GM21723 (cell line): ENCODE measurements around the gene HS3ST3A1.

ENCODE experiments used
- ATAC-seq: cut with Tn5 transposase; IDR thresholded peaks from one replicate; pipeline ENCODE4 v1.9.1; 2021; ENCODE audit warnings: mild to moderate bottlenecking, moderate library complexity; ENCODE audit not compliant: unreplicated experiment

The HS3ST3A1 gene

DNA sequence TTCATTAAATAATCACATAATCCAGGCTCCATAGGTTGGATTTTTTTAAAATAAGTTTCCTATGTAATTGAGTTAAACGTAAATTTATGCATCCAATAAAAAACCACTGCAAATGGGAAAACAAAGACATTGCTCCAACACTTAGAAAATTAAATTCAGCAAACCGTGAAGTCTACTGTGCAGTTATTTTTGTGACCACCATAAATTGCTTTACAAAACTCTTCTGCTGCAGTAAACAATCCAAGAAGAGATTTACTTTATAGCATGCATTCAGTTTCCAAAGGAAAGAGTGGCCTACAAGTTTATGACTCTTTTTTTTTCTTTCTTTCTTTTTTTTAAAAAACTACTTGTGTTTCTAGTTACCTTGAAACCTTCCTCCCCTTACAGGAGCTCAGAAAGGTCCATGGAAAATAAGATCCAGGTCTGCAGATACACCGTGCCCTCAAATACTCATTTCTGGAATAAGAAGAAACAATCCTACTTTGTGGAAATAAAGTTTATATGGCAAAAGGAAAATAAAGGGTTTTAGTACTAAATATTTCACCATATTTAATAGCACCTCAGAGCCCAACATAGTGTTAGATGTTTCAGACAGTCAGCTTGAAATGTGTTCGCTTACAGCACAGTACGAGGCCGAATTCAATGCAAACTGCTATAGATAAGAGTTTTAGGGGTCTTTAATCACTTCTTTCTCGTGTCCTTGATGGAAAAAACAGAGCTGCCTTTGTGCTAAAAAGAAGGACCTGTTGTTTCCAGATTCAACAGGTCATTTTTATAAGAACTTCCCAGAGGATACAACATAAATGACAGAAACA, 3.2 kb downstream of the HS3ST3A1 start:
- ATAC-seq: no peak

GRCh38 chr17:13597723-13598347, 3.9 kb downstream of the HS3ST3A1 start:
- no peak for ATAC-seq

DNA sequence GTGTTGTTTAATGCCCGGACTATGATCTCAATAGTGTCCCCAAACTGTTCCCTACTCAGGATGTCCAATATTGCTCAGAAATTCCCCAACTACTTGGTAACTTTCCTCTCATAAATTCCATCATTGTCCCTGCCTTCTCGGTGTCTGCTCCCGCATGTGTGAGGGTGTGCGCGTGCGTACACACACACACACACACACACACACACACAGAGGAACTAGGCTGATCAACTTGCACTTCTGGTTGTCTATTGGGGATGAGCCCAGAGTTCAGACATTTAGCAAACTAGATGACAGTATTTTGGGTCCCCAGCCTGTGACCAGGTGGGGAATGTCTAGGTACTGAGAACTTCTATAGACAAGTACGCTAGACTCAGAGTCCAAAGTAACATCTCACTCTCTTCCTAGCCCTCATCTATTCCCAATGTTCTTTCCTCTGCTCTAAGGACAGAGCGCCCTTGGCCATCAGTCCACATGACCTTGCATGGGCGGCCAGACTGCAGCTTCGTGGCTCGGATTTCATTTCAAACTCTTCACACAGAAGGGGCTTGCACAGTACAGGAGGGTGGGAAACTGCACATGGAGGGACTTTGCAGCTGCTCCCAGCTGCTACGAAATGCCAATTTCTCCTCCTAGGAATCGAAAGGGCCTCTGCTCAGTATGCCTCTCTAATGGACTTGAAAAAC, 5.3 kb downstream of the HS3ST3A1 start:
- ATAC-seq: no peak

DNA sequence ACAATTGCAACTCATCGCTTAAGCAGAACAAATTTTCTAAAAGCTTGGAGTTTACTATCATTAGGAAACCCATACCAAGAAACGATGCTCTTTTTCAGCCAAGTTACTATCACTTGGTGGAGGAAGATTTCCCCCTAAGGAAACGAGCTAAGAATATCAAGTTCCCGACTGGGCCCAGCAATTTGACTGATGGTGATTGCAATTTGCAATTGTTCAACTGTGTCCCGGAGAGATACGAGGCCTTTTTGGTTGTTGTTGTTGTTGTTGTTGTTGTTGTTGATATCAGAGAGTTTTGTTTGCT, 6.2 kb downstream of the HS3ST3A1 start:
- no peak for ATAC-seq

GRCh38 chr17:13594762-13595598, 6.7 kb downstream of the HS3ST3A1 start:
- ATAC-seq: no peak

- ATAC-seq: no peak
Measured at GRCh38 chr17:13594310-13594709, 7.4 kb downstream of the HS3ST3A1 start.

DNA sequence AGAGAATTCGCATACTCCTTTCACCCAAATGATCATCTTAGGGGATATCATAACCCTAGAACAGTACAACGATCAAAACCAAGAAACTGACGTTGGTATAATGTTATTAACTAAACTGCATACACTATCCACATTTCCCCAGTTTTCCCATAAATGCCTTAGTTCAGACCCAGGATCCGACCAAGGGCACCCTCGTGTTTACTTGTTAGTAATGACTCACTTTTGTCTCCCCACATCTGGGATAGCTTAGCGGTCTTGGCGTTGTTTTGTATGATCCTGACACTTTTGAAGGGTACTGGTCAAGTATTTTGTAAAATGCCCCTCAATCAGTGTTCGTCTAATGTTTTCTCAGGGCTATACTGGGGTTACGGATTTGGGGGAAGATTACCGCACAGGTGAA, 8.0 kb downstream of the HS3ST3A1 start:
- no peak for ATAC-seq

DNA sequence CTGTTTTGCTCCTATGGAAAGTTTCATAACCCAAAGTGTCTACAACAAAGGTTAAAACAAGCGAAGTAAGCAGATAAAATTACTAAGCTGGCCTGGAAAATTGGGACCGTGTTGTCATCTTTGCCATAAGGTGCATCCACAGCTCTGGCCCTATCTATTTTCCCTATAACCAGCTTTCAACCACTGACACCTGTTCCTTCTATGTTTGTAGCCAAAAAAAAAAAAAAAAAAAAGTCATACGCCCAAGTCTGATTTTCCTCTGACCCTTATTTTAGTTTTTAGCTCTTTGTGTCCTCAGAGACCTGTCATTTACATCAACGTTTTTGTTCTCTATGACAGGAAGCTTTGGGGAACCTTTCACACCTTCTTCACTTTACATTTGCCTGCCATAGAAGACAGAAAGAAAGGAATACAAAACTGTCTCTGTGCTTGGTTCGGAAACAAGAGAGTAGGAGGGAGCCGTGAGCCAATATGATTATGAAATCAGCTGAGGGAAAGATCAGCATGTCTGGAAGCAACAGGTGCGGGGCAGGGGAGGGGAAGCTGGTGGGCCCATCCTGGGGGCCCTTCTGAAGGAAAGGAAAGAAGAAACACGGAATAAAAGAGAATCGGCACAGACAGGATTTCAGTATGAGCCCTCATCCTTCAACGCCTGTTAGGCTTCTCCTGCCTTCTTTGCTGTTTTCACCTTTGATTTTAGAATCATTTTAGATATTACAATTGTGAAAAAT, 8.5 kb downstream of the HS3ST3A1 start:
- ATAC-seq: no peak

DNA sequence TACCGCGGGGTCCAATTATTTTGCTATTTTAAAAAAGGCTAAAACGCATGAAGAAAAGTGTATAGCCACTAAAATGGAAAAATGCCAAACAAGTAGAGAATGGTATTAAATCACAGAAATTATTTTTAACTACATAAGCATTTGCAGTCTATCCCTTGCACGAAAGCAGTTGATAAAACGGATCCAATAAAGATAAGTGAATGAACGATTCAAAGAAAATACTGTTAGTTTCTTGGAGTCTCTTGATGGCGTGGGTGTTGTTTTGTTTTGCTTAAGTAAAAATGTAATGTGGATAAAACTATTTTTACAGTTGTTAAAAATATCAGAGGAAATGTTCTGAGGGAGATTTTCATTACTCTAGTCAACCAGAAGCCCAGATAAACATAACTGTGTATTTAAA, 9.3 kb downstream of the HS3ST3A1 start:
- no peak for ATAC-seq

DNA sequence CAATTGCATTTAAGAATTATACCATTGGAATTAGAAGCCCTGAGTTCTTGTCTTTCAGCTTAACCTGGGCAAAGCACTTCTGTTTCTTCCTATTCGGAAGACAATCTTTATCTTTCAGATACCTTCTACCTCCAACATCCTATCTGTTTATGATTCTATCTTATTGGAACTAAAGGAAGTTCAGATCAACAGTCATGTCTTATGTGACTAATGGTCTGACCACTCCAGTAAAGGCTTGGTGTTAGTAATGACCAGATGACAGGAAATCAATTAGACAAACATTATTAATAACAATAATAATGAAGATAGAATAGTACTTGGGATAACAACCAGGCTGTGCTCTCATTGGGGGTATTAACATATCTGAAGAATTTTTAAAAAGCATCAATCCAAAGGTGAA, 11.3 kb downstream of the HS3ST3A1 start:
- ATAC-seq: no peak

DNA sequence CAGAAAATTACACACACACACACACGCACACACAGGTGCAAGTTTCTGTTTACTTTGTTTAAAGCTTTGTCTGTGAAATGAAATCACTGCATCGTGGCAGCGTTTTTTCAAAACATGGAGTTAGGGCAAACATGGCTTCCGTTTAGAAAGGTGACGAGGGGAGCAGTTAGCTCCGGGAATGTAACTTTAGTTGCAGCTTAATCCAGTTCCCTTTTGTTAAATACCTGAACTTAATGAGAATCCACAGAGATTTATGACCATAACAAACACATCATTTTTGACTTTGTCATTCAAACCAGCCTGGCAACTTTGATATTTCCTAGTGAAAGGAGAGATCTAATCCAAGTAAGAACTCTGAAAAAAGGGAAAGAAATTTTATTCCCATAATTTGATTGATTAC, 12.1 kb downstream of the HS3ST3A1 start:
- no peak for ATAC-seq

GRCh38 chr17:13587487-13588338, 14.0 kb downstream of the HS3ST3A1 start:
- no peak for ATAC-seq

- ATAC-seq: no peak
Measured at GRCh38 chr17:13584701-13585080, 17.0 kb downstream of the HS3ST3A1 start.

DNA sequence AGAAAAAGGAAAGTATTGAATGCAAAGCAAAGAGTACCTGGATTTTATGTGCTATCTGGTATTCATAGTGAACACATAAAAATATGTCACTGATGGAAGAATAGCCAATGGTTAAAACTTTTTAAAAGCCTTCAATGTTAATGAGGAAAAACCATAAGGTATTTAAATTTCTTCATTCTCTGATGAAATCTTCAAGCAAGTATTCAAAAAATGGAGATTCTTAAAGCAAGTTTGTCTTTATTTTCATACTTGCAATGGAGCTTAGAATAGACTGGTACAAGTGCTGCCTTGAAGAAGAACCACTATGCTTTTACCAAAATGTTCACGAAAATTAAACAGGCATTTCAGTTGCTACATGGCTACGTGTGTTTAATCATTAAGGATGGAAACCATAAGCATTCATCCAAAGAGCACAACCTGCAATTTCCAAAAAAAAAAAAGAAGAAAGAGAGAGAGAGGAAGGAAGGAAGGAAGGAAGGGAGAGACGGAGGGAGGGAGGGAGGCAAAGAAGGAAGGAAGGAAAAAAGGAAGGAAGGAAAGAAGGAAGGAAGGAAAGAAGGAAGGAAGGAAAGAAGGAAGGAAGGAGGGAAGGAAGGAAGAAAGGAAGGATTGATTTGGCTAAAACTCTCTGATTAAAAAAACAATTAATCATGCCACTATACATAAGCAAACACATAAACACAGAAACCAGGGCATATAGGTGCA, 17.6 kb downstream of the HS3ST3A1 start:
- no peak for ATAC-seq

GRCh38 chr17:13582776-13583547, 18.8 kb downstream of the HS3ST3A1 start:
- no peak for ATAC-seq

DNA sequence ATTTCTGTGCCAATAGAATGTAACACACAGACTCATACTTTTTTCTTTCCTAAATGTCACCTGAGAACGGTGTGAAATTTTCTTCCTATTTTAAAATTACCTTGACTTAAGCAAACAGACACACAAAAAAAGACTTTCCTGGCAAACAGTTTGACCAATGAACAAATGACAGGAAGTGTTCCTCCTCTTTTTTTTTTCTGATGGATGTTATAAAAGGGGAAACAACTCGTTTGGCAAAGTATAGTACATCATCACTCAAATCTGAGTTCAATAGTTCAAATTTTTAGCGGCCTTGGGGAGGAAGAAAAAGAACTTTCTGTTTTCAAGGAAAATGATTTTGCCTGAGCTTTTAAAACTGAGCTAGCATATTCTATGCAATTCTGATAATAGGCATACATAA, 19.8 kb downstream of the HS3ST3A1 start:
- ATAC-seq: no peak

DNA sequence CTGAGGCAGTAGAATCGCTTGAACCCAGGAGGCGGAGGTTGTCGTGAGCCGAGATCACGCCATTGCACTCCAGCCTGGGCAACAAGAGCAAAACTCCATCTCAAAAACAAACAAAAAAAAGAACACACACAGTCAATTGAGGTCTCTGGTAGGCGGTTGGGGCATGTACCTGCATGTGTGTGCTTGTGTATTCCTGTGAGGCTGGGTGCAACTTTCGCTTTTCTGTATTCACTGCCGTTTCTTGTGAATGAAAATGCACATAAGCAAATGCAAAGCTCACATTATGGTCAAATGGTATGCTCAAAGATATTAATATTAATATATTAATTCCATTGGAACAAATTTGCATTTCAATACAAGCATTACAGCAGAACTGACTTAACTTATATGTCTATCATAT, 20.9 kb downstream of the HS3ST3A1 start:
- no peak for ATAC-seq
